ENCODE data around the gene MED27.
"Not testable (repeated sequence)": the region's sequence is repeated elsewhere in the genome, so short reads cannot be mapped to it uniquely, and the experiment has no call there.

MED27 gene

DNA sequence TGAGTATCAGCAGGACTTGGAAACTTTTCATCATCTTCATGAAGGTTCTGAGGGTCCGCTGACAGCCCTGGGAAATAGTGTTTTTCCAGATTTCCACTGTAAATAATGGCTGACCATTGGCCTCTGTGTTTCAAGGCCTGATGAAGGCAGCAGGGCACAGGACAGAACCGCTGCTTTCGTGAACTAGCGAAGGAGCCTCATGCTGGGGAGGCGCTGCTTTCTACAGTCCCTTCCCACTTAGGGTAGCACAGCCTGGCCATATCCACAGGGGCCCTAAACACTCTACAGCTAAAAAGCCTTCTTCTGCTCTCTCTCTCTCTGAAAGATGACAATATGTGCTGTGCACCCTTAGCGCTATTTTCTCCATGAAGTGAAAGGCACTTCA lies 118.2 kb downstream of the MED27 start:
- DNase-seq: no peak

- DNase-seq: no peak
Observed at GRCh38 chr9:131960851-131961495, 118.7 kb downstream of the MED27 start.

GRCh38 chr9:131960311-131960710 lies 119.4 kb downstream of the MED27 start:
- DNase-seq: no peak

GRCh38 chr9:131959887-131960286 lies 119.8 kb downstream of the MED27 start:
- no peak for DNase-seq

- DNase-seq: no peak
Observed at GRCh38 chr9:131959056-131959455, 120.6 kb downstream of the MED27 start.

DNA sequence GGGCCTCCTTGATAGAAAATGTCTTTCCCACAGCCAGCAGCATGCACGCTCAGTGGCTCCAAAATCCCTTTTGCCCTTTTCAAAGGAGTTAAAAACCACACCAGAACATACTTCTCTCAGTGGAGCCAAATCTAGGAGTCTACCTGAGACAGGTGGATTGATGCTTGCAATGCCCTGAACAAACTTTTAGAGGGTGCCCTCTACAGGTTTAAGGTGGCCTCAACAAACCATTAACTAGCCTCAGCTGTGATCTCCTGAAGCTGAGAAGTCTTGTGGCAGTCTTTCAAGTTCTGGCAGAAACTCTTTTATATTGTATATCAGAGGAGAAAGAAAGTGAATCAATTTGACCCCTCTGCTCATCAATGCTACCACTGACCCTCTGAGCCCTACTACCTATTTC lies 125.4 kb downstream of the MED27 start:
- no peak for DNase-seq

GRCh38 chr9:131951905-131952304 lies 127.8 kb downstream of the MED27 start:
- DNase-seq: peak; percentile 16

- no peak for DNase-seq
Observed at GRCh38 chr9:131951155-131951554, 128.5 kb downstream of the MED27 start.

DNA sequence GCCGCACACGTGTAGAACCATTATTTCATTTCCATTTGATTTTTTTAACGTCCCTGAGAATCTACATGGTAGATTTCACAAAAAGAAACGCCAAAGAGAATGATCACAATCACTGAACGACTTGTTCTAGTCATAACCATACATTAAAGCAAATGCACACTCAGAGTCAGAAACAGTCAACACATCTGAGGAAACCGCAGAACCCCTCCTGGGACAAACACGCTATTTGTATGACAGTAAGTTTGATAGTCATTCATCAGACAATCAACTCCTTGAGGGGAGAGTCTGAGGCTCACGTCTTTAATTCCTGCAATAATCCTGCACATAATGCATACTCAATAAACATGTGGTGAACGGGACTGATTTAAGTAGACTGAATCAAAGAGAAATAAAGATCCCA lies 129.2 kb downstream of the MED27 start:
- no peak for DNase-seq

DNA sequence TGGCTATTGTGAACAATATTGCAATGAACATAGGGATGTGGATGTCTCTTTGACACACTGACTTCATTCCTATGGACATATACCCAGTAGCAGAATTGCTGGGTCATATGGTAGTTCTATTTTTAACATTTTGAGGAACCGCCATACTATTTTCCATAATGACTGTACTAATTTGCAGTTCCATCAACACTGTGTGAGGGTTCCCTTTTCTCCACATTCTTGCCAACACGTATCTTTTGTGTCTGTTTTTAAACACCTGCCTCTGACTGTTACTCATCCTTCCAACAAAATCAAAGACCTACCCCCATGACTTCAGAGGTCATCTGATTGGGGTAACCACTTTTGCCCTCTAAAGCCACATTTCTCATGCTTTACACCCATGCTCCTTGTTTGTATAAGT lies 133.5 kb downstream of the MED27 start:
- no peak for DNase-seq

GRCh38 chr9:131943351-131943841 lies 136.3 kb downstream of the MED27 start:
- no peak for DNase-seq

GRCh38 chr9:131942146-131942720 lies 137.4 kb downstream of the MED27 start:
- no peak for DNase-seq

DNA sequence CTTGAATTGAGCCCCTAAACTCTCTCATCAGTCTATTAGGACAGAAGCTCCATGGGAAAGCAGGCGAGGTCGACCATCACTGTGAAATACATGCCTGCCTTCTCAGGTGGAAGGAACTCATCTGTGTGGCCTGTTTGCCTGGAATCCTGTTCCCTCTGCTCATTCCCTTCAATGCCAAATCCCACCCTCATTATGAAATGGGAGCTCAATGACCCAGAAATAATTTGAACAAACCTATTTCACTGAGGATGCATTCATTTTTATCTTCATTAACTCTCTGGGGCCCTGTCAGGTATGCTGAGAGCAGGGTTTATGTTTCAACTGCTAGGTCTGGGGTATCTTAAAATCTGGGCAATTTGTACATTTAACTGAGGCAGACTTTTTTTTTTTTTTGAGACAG lies 142.2 kb downstream of the MED27 start:
- peak; percentile 60 for DNase-seq

- DNase-seq: no peak
Observed at GRCh38 chr9:131936929-131937328, 142.7 kb downstream of the MED27 start.

- no peak for DNase-seq
Observed at GRCh38 chr9:131934673-131935072, 145.0 kb downstream of the MED27 start.

GRCh38 chr9:131927091-131927490 lies 152.6 kb downstream of the MED27 start:
- no peak for DNase-seq

- no peak for DNase-seq
Observed at GRCh38 chr9:131926360-131926922, 153.2 kb downstream of the MED27 start.

- no peak for DNase-seq
Observed at GRCh38 chr9:131925677-131926177, 153.9 kb downstream of the MED27 start.

- no peak for DNase-seq
Observed at GRCh38 chr9:131923766-131924165, 155.9 kb downstream of the MED27 start.

GRCh38 chr9:131923132-131923671 lies 156.5 kb downstream of the MED27 start:
- no peak for DNase-seq

DNA sequence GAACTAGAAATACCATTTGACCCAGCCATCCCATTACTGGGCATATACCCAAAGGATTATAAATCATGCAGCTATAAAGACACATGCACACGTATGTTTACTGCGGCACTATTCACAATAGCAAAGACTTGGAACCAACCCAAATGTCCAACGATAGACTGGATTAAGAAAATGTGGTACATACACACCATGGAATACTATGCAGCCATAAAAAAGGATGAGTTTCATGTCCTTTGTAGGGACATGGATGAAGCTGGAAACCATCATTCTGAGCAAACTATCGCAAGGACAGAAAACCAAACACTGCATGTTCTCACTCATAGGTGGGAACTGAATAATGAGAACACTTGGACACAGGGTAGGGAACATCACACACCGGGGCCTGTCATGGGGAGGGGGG lies 158.0 kb downstream of the MED27 start:
- not testable (repeated sequence) for DNase-seq

- DNase-seq: no peak
Observed at GRCh38 chr9:131919216-131919615, 160.5 kb downstream of the MED27 start.

GRCh38 chr9:131918481-131918880 lies 161.2 kb downstream of the MED27 start:
- DNase-seq: no peak

DNA sequence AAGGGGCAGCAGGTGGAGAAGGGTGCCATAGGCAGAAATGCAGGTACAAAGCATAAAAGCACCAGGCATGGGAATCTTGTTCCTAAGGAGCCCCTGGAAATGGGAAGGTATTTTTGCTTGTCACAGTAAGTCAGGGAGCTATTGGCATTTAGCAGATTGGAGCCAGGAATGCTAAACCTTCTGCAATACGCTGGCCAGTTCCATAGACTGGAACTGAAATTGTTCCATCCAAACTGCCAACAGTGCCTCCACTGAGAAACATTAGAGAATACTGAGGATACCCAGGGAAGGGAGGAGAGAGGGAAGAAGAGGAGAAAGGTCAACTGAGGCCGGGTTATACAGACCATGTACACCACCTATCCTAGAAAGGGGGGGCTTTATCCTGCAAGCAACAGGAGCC lies 162.7 kb downstream of the MED27 start:
- DNase-seq: no peak
